HCT116 (cell line): ENCODE results near the gene PKHD1. TPM values are rescaled to one million over a fixed set of nuclear protein-coding genes. Genes with fewer than 3 reads are reported as not detected.

Experiments used
- ATAC-seq: fragments of 200-7000 bp; cut with Tn5 transposase; 2 replicates; pipeline ENCODE4 v1.9.1; 2020; ENCODE audit warnings: mild to moderate bottlenecking, moderate library complexity
- BruUV-seq: library from RNA; stranded (reverse); fragments of 400-500 nt; replicated peaks from 2 replicates; lab custom pipeline; 2021; lab: Mats Ljungman, UMichigan
- CTCF ChIA-PET: fragments of 300-600 bp; sonication (Branson Sonifier 250); formaldehyde crosslinking; loops from one replicate; lab custom pipeline; 2021; ENCODE audit warnings: antibody characterized with exemption; lab: Charles Lee
- POLR2A ChIA-PET: fragments of 300-600, 350-600 bp; sonication (Branson Sonifier 250); formaldehyde crosslinking; loops from one replicate; lab custom pipeline; 2021; ENCODE audit warnings: antibody characterized with exemption; lab: Charles Lee
- RAD21 ChIA-PET, 2 experiments: fragments of 300-600 bp; sonication (Branson Sonifier 250); formaldehyde crosslinking; loops; one replicate each; lab custom pipeline; 2023; ENCODE audit warnings: low total read pairs in 2 of 2; ENCODE audit not compliant: uncharacterized antibody in 2 of 2, unreplicated experiment in 2 of 2, low non-redundant PET in 1 of 2; lab: Charles Lee
- DNase-seq: peaks from one replicate; pipeline ENCODE4 v3.0.0-alpha.2; 2010; ENCODE audit warnings: low read depth, low spot score
- H2AFZ ChIP-seq: fragments of 200-600 bp; shearing (Covaris generic), sonication (generic); 2 replicates; pipeline ENCODE4 v1.6.1; 2017; ENCODE audit warnings: low read depth, mixed run types, mixed read lengths, antibody characterized with exemption, low read length; ENCODE audit not compliant: poor library complexity, severe bottlenecking
- H3K27ac ChIP-seq: 2 replicates; pipeline ENCODE4 v1.5.1; 2012; ENCODE audit warnings: low read depth, low read length
- H3K27me3 ChIP-seq: fragments of 200-600 bp; sonication (generic); 2 replicates; pipeline ENCODE4 v1.6.1; 2016; ENCODE audit warnings: mixed run types, low read length, mixed read lengths; ENCODE audit not compliant: insufficient read depth
- H3K36me3 ChIP-seq, 2 experiments: fragments of 200-500 bp in 1 of 2; fragments of 200-600 bp in 1 of 2; sonication (Bioruptor generic) in 1 of 2; sonication (generic) in 1 of 2; 2 replicates each; pipeline versions ENCODE4 v1.5.1 to v1.6.1; 2014 to 2016; ENCODE audit warnings: low read length in 2 of 2, inconsistent platforms in 1 of 2, mixed read lengths in 1 of 2, mixed run types in 1 of 2; ENCODE audit not compliant: insufficient read depth in 2 of 2, control insufficient read depth in 1 of 2
- H3K4me1 ChIP-seq, 2 experiments: fragments of 200-600 bp in 1 of 2; sonication (generic) in 1 of 2; 2 replicates each; pipeline versions ENCODE4 v1.5.1 to v1.6.1; 2012 to 2017; ENCODE audit warnings: low read length in 2 of 2, inconsistent platforms in 1 of 2, mild to moderate bottlenecking in 1 of 2, mixed read lengths in 1 of 2, mixed run types in 1 of 2, moderate library complexity in 1 of 2; ENCODE audit not compliant: insufficient read depth in 2 of 2, control insufficient read depth in 1 of 2
- H3K4me2 ChIP-seq: fragments of 200-600 bp; sonication (generic); 2 replicates; pipeline ENCODE4 v1.6.1; 2017; ENCODE audit warnings: mixed run types, low read length, mixed read lengths
- H3K4me3 ChIP-seq, 2 experiments: fragments of 200-600 bp in 1 of 2; sonication (generic) in 1 of 2; replicated peaks in 1 of 2; 2 replicates each; pipeline ENCODE4 v1.5.1; 2011 to 2016; ENCODE audit warnings: low read length in 2 of 2, control low read depth in 1 of 2, low read depth in 1 of 2, mild to moderate bottlenecking in 1 of 2, mixed read lengths in 1 of 2, mixed run types in 1 of 2
- H3K79me2 ChIP-seq: fragments of 200-600 bp; sonication (generic); 2 replicates; pipeline ENCODE4 v1.6.1; 2017; ENCODE audit warnings: mild to moderate bottlenecking, mixed run types, low read length, moderate library complexity, mixed read lengths; ENCODE audit not compliant: insufficient read depth
- H3K9ac ChIP-seq: fragments of 200-600 bp; sonication (generic); 2 replicates; pipeline ENCODE4 v1.6.1; 2016; ENCODE audit warnings: low read length, mixed read lengths
- H3K9me2 ChIP-seq: fragments of 200-600 bp; sonication (generic), shearing (Covaris generic); 2 replicates; pipeline ENCODE4 v1.6.1; 2017; ENCODE audit warnings: mixed run types, mild to moderate bottlenecking, moderate library complexity; ENCODE audit not compliant: insufficient read depth
- H3K9me3 ChIP-seq, 2 experiments: fragments of 200-500 bp in 1 of 2; fragments of 200-600 bp in 1 of 2; sonication (Bioruptor generic) in 1 of 2; sonication (generic) in 1 of 2; 2 replicates each; pipeline ENCODE4 v1.6.1; 2014 to 2017; ENCODE audit warnings: low read length in 2 of 2, mixed read lengths in 2 of 2, inconsistent platforms in 1 of 2, low read depth in 1 of 2, mild to moderate bottlenecking in 1 of 2, mixed run types in 1 of 2, moderate library complexity in 1 of 2; ENCODE audit not compliant: control insufficient read depth in 1 of 2, insufficient read depth in 1 of 2
- H4K20me1 ChIP-seq: fragments of 200-600 bp; sonication (generic), shearing (Covaris generic); 2 replicates; pipeline ENCODE4 v1.6.1; 2017; ENCODE audit warnings: mixed run types, mild to moderate bottlenecking, moderate library complexity; ENCODE audit not compliant: insufficient read depth
- CBX3 ChIP-seq: IDR thresholded peaks from 2 replicates; pipeline ENCODE4 v1.6.1; 2012; ENCODE audit warnings: low read depth
- CEBPB ChIP-seq: IDR thresholded peaks from 2 replicates; pipeline ENCODE4 v1.6.1; 2012; ENCODE audit warnings: low read depth
- EZH2 ChIP-seq: fragments of 200-600 bp; sonication (generic); IDR thresholded peaks from 2 replicates; pipeline ENCODE4 v1.6.1; 2017; ENCODE audit warnings: antibody characterized with exemption, mixed run types
- FOSL1 ChIP-seq: IDR thresholded peaks from 2 replicates; pipeline ENCODE4 v1.6.1; 2012; ENCODE audit warnings: low read depth
- POLR2A ChIP-seq: IDR thresholded peaks from 2 replicates; pipeline ENCODE4 v1.7.0; 2011; ENCODE audit warnings: borderline replicate concordance; ENCODE audit not compliant: insufficient read depth, insufficient read length; ENCODE audit errors: extremely low read depth
- SIN3A ChIP-seq: IDR thresholded peaks from 2 replicates; pipeline ENCODE4 v1.6.1; 2012; ENCODE audit warnings: low read depth
- SRF ChIP-seq: IDR thresholded peaks from 2 replicates; pipeline ENCODE4 v1.6.1; 2012; ENCODE audit warnings: low read depth
- YY1 ChIP-seq: IDR thresholded peaks from 2 replicates; pipeline ENCODE4 v1.6.1; 2011; ENCODE audit warnings: low read length, low read depth, moderate library complexity, mild to moderate bottlenecking; ENCODE audit not compliant: insufficient replicate concordance; ENCODE audit errors: extremely low read depth
- ZFX ChIP-seq: fragments of 450-650 bp; IDR thresholded peaks from 2 replicates; pipeline ENCODE4 v1.6.1; 2017
- intact Hi-C: fragments of 100-400 bp; cut with micrococcal nuclease; formaldehyde crosslinking; loops from 2 replicates; pipeline ENCODE4 v1.10.0; 2022
- total RNA-seq: library from RNA; stranded (reverse); gene quantifications from one replicate; pipeline ENCODE4 v1.2.1, GENCODE V29; 2021; ENCODE audit not compliant: unreplicated experiment
- TF ChIP-seq, protein P1 (sequence below), 3 experiments: fragments of 200-600 bp in 1 of 3; sonication (generic) in 1 of 3; IDR thresholded peaks in 2 of 3; conservative IDR thresholded peaks in 1 of 3; 2 replicates each; pipeline ENCODE4 v1.5.1; 2012 to 2017; ENCODE audit warnings: low read depth in 2 of 3, low read length in 2 of 3, antibody characterized with exemption in 1 of 3, borderline replicate concordance in 1 of 3, control low read depth in 1 of 3, mild to moderate bottlenecking in 1 of 3, mixed read lengths in 1 of 3, mixed run types in 1 of 3, moderate library complexity in 1 of 3; ENCODE audit not compliant: insufficient read depth in 1 of 3

The PKHD1 gene
- total RNA-seq, 1 experiment from 2014 or later: not detected

DNA sequence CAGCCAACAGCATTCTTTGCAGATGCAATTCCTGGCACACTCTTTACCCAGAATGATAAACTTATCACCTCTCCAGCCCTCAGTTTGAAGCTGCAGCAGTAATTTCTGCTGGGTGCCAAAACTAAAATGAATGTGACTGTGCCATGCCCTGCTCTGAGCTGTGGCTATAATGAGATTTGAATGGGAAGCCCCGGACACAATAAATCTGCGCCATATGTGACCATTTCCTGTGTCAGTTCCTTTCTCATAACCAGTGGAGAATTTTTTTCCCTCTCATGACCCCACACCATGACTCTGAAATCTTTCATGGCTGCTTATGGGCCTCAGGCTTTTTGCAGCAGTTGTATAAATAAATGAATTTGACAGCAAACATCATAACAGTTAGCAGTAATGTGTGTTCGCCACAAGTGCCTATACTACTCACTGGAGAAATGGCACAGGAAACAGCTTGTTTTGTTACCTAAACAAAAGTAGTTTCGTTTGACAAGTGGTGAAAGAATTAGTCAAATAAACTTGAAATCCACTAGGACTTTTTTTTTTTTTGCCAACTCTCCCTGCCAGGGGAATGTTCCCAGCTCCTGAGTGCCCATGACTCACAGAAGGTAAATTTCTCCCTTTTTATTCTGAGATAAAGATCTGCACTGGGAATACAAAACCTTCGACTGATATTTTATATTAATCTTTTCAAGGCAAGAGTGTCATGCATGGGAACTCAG, 408.4 kb downstream of the PKHD1 start:
- Histone ChIP-seq H3K4me1 (no peaks in the 10 kb centered on the region), H2AFZ (no peak overlapping the region), H3K9me2 (no peaks in the 10 kb centered on the region), H3K36me3 (no peaks in the 10 kb centered on the region), H3K27ac (no peak overlapping the region), H3K9ac (no peak overlapping the region), H3K79me2 (no peaks in the 10 kb centered on the region), H3K4me2 (no peak overlapping the region), H3K9me3 (peaks cover 4 to 7% of the 10 kb centered on the region in 2 experiments; a peak in 2 of 4 replicates), H4K20me1 (no peaks in the 10 kb centered on the region), H3K4me3 (no peak overlapping the region), H3K27me3 (no peaks in the 10 kb centered on the region)
- ChIA-PET CTCF (no interaction called here), RAD21 (no interaction called here), POLR2A (no interaction called here)
- intact Hi-C loops: no loop called here
- ATAC-seq (no peak), DNase-seq (no peak)
- no peak for TF ChIP-seq CEBPB
- BruUV-seq: no TSS peak

DNA sequence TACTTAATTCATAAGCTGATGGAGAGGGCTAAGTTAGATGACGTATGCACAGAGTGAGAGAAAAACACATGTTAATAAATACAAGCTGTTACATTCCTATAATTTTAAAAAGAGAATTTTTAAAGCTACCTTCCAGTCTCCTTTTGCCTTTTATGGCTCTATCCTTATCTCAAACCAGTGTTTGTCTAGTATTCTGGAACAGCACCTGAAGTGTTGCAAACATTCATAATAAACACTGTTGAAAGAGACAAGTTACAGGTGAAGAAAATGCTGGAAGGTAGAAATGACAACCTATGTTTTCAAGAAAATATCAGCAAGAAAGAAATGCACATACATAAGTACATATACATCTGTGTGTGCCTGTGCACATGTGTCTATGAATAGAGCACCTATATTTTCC, 409.1 kb downstream of the PKHD1 start:
- Histone ChIP-seq H3K36me3 (no peaks in the 10 kb centered on the region), H2AFZ (no peak overlapping the region), H3K4me3 (no peak overlapping the region), H3K4me1 (no peaks in the 10 kb centered on the region), H3K4me2 (no peak overlapping the region), H3K9ac (no peak overlapping the region), H3K9me3 (peaks cover 4 to 11% of the 10 kb centered on the region in 2 experiments; a peak in 2 of 4 replicates), H3K27me3 (no peaks in the 10 kb centered on the region), H3K79me2 (no peaks in the 10 kb centered on the region), H3K27ac (no peak overlapping the region), H3K9me2 (no peaks in the 10 kb centered on the region), H4K20me1 (no peaks in the 10 kb centered on the region)
- DNase-seq: no peak
- ChIA-PET CTCF (no interaction called here), POLR2A (no interaction called here), RAD21 (no interaction called here)
- TF ChIP-seq CBX3 (no peak), POLR2A (no peak), ZFX (no peak), CEBPB (no peak), YY1 (no peak), EZH2 (no peak), SIN3A (no peak), SRF (no peak), FOSL1 (no peak)
- TF ChIP-seq, protein P1, sequence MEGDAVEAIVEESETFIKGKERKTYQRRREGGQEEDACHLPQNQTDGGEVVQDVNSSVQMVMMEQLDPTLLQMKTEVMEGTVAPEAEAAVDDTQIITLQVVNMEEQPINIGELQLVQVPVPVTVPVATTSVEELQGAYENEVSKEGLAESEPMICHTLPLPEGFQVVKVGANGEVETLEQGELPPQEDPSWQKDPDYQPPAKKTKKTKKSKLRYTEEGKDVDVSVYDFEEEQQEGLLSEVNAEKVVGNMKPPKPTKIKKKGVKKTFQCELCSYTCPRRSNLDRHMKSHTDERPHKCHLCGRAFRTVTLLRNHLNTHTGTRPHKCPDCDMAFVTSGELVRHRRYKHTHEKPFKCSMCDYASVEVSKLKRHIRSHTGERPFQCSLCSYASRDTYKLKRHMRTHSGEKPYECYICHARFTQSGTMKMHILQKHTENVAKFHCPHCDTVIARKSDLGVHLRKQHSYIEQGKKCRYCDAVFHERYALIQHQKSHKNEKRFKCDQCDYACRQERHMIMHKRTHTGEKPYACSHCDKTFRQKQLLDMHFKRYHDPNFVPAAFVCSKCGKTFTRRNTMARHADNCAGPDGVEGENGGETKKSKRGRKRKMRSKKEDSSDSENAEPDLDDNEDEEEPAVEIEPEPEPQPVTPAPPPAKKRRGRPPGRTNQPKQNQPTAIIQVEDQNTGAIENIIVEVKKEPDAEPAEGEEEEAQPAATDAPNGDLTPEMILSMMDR (IDR thresholded peaks at IDR 0.05 in 2 of 3, conservative IDR thresholded peaks at IDR 0.05 in 1 of 3; ENCODE audit: borderline replicate concordance in 1 of 3, insufficient read depth in 1 of 3, low read depth in 2 of 3, low read length in 2 of 3): no peak
- no peak for ATAC-seq
- no TSS peak for BruUV-seq
- intact Hi-C loops: no loop called here
